Left ventricle myocardium inferior (tissue), 1 donor: ENCODE data around the gene TECTA. TPM values are rescaled to one million over a fixed set of nuclear protein-coding genes. Genes with fewer than 3 reads are reported as not detected.

Experiments
- DNase-seq: peaks from one replicate; pipeline ENCODE4 v3.0.0-alpha.2; 2020
- H3K27ac ChIP-seq: fragments of 200-600 bp; replicated peaks from 2 replicates; pipeline ENCODE4 v1.8.0; 2021
- H3K27me3 ChIP-seq: fragments of 200-600 bp; 2 replicates; pipeline ENCODE4 v1.8.0; 2021; ENCODE audit warnings: low read depth
- H3K36me3 ChIP-seq: fragments of 200-600 bp; 2 replicates; pipeline ENCODE4 v1.8.0; 2021
- H3K4me1 ChIP-seq: fragments of 200-600 bp; 2 replicates; pipeline ENCODE4 v1.8.0; 2021
- H3K4me3 ChIP-seq: fragments of 200-600 bp; 2 replicates; pipeline ENCODE4 v1.8.0; 2021; ENCODE audit warnings: mild to moderate bottlenecking, moderate library complexity
- H3K9me3 ChIP-seq: fragments of 200-600 bp; replicated peaks from 2 replicates; pipeline ENCODE4 v1.8.0; 2021
- CTCF ChIP-seq: fragments of 200-600 bp; IDR thresholded peaks from 2 replicates; pipeline ENCODE4 v1.8.0; 2021; ENCODE audit warnings: antibody characterized with exemption, mild to moderate bottlenecking, borderline replicate concordance
- intact Hi-C: fragments of 100-400 bp; cut with micrococcal nuclease; formaldehyde crosslinking; loops from one replicate; pipeline ENCODE4 v1.11.0; 2022
- total RNA-seq: library from RNA; stranded (reverse); fragmentation: NEBNext Ultra II Directional; extraction: Animal tissue kit (Norgen Biotek cat#: 25700); gene quantifications from one replicate; pipeline ENCODE4 v1.2.1, GENCODE V29; 2021
- donor health status: DM: no; HTN: yes; CAD: no; lungs with severe emphysema.

Gene TECTA
- total RNA-seq, 1 donor from 2014 or later: 1.1 TPM

GRCh38 chr11:121082219-121082618 lies 18.8 kb upstream of the TECTA start:
- intact Hi-C loops: no loop called here
- Histone ChIP-seq H3K9me3 (no peaks in the 10 kb centered on the region), H3K4me1 (peaks cover 6% of the 10 kb centered on the region), H3K4me3 (no peak overlapping the region), H3K27ac (no peak overlapping the region), H3K27me3 (no peaks in the 10 kb centered on the region), H3K36me3 (peaks cover 19% of the 10 kb centered on the region)
- DNase-seq: no peak
- no peak for TF ChIP-seq CTCF

GRCh38 chr11:121082670-121083069 lies 18.4 kb upstream of the TECTA start:
- H3K27ac ChIP-seq: no peak overlapping the region
- H3K9me3 ChIP-seq: no peaks in the 10 kb centered on the region
- H3K4me3 ChIP-seq: no peak overlapping the region
- H3K36me3 ChIP-seq: peaks cover 24% of the 10 kb centered on the region
- no peaks in the 10 kb centered on the region for H3K27me3 ChIP-seq
- no peak for TF ChIP-seq CTCF
- intact Hi-C loops: no loop called here
- H3K4me1 ChIP-seq: peaks cover 6% of the 10 kb centered on the region
- no peak for DNase-seq

- no peak overlapping the region for H3K4me3 ChIP-seq
- peaks cover 25% of the 10 kb centered on the region for H3K36me3 ChIP-seq
- no peaks in the 10 kb centered on the region for H3K27me3 ChIP-seq
- H3K27ac ChIP-seq: no peak overlapping the region
- intact Hi-C loops: no loop called here
- no peak for TF ChIP-seq CTCF
- no peaks in the 10 kb centered on the region for H3K9me3 ChIP-seq
- DNase-seq: no peak
- peaks cover 6% of the 10 kb centered on the region for H3K4me1 ChIP-seq
Observed at GRCh38 chr11:121086866-121087265, 14.2 kb upstream of the TECTA start.

GRCh38 chr11:121089566-121089965 lies 11.5 kb upstream of the TECTA start:
- no peak for DNase-seq
- Histone ChIP-seq H3K4me3 (no peak overlapping the region), H3K4me1 (peaks cover 6% of the 10 kb centered on the region), H3K27me3 (no peaks in the 10 kb centered on the region), H3K9me3 (no peaks in the 10 kb centered on the region), H3K27ac (no peak overlapping the region), H3K36me3 (peaks cover 25% of the 10 kb centered on the region)
- TF ChIP-seq CTCF: no peak
- intact Hi-C loops: no loop called here

GRCh38 chr11:121090145-121090721 lies 10.8 kb upstream of the TECTA start:
- Histone ChIP-seq H3K27ac (no peak overlapping the region), H3K9me3 (no peaks in the 10 kb centered on the region), H3K27me3 (no peaks in the 10 kb centered on the region), H3K36me3 (peaks cover 25% of the 10 kb centered on the region), H3K4me1 (peaks cover 5% of the 10 kb centered on the region), H3K4me3 (no peak overlapping the region)
- TF ChIP-seq CTCF: no peak
- intact Hi-C loops: no loop called here
- DNase-seq: no peak
